ENCODE data around the gene ZNF14.

ZNF14 gene

GRCh38 chr19:19749908-19750841 lies 17.3 kb upstream of the ZNF14 start:
- in situ Hi-C loops (cut with HindIII; ENCODE audit: low sequenced_read_pairs): no loop called here
- no peak for DNase-seq (ENCODE audit: low read depth, low spot score)
- no peak overlapping the region for H3K4me3 ChIP-seq (ENCODE audit: low read depth, low read length)
- no peak for TF ChIP-seq CTCF (IDR thresholded peaks at IDR 0.05; ENCODE audit: low read depth, low read length)

GRCh38 chr19:19749117-19749907 lies 16.4 kb upstream of the ZNF14 start:
- H3K4me3 ChIP-seq (ENCODE audit: low read depth, low read length): no peak overlapping the region
- in situ Hi-C loops (cut with HindIII; ENCODE audit: low sequenced_read_pairs): no loop called here
- no peak for TF ChIP-seq CTCF (IDR thresholded peaks at IDR 0.05; ENCODE audit: low read depth, low read length)
- DNase-seq (ENCODE audit: low read depth, low spot score): no peak

- no peak for TF ChIP-seq CTCF (IDR thresholded peaks at IDR 0.05; ENCODE audit: low read depth, low read length)
- no peak for DNase-seq (ENCODE audit: low read depth, low spot score)
- no peak overlapping the region for H3K4me3 ChIP-seq (ENCODE audit: low read depth, low read length)
- in situ Hi-C loops (cut with HindIII; ENCODE audit: low sequenced_read_pairs): no loop called here
Measured at GRCh38 chr19:19748249-19748938, 15.5 kb upstream of the ZNF14 start.

GRCh38 chr19:19747357-19748220 lies 14.7 kb upstream of the ZNF14 start:
- in situ Hi-C loops (cut with HindIII; ENCODE audit: low sequenced_read_pairs): no loop called here
- no peak overlapping the region for H3K4me3 ChIP-seq (ENCODE audit: low read depth, low read length)
- DNase-seq (ENCODE audit: low read depth, low spot score): no peak
- no peak for TF ChIP-seq CTCF (IDR thresholded peaks at IDR 0.05; ENCODE audit: low read depth, low read length)

GRCh38 chr19:19746286-19747213 lies 13.6 kb upstream of the ZNF14 start:
- H3K4me3 ChIP-seq (ENCODE audit: low read depth, low read length): no peak overlapping the region
- no peak for TF ChIP-seq CTCF (IDR thresholded peaks at IDR 0.05; ENCODE audit: low read depth, low read length)
- in situ Hi-C loops (cut with HindIII; ENCODE audit: low sequenced_read_pairs): no loop called here
- no peak for DNase-seq (ENCODE audit: low read depth, low spot score)

Measured in astrocyte of the spinal cord (primary cell).